Cortex of kidney (tissue), 1 donor: Measurements from ENCODE around the gene MEOX2.

Experiments used
- DNase-seq: peaks from one replicate; lab custom pipeline; 2025; lab: John Stamatoyannopoulos, UW

The MEOX2 gene

GRCh38 chr7:15686295-15686956 is at the start of gene MEOX2:
TSS of gene MEOX2 (minus strand) at chr7:15686683. CDS start at chr7:15686402, 281 bp downstream.
- no peak for DNase-seq

GRCh38 chr7:15729746-15730145 is 43.3 kb upstream of the MEOX2 start:
- DNase-seq: no peak

GRCh38 chr7:15725051-15725450 is 38.6 kb upstream of the MEOX2 start:
- DNase-seq: no peak

- no peak for DNase-seq
Measured at GRCh38 chr7:15723841-15724240, 37.4 kb upstream of the MEOX2 start.

- no peak for DNase-seq
Measured at GRCh38 chr7:15720849-15721471, 34.5 kb upstream of the MEOX2 start.

GRCh38 chr7:15719311-15719710 is 32.8 kb upstream of the MEOX2 start:
- no peak for DNase-seq

- no peak for DNase-seq
Measured at GRCh38 chr7:15715435-15715834, 29.0 kb upstream of the MEOX2 start.

- no peak for DNase-seq
Measured at GRCh38 chr7:15709978-15710377, 23.5 kb upstream of the MEOX2 start.

- no peak for DNase-seq
Measured at GRCh38 chr7:15707570-15707969, 21.1 kb upstream of the MEOX2 start.

- DNase-seq: no peak
Measured at GRCh38 chr7:15703732-15704131, 17.2 kb upstream of the MEOX2 start.

- no peak for DNase-seq
Measured at GRCh38 chr7:15692501-15693020, 6.1 kb upstream of the MEOX2 start.

- DNase-seq: no peak
Measured at GRCh38 chr7:15688911-15689310, 2.4 kb upstream of the MEOX2 start.

GRCh38 chr7:15688279-15688626 is 1.8 kb upstream of the MEOX2 start:
- DNase-seq: no peak

- DNase-seq: no peak
Measured at GRCh38 chr7:15687546-15688278, 1.2 kb upstream of the MEOX2 start.

GRCh38 chr7:15686957-15687545 is 568 bp upstream of the MEOX2 start:
- no peak for DNase-seq

GRCh38 chr7:15685358-15686294 is 857 bp downstream of the MEOX2 start:
- no peak for DNase-seq

GRCh38 chr7:15684871-15685270 is 1.6 kb downstream of the MEOX2 start:
- no peak for DNase-seq

- DNase-seq: no peak
Measured at GRCh38 chr7:15684111-15684800, 2.2 kb downstream of the MEOX2 start.

- DNase-seq: no peak
Measured at GRCh38 chr7:15682751-15683245, 3.7 kb downstream of the MEOX2 start.

GRCh38 chr7:15682111-15682510 is 4.4 kb downstream of the MEOX2 start:
- DNase-seq: no peak

- DNase-seq: no peak
Measured at GRCh38 chr7:15681631-15682030, 4.9 kb downstream of the MEOX2 start.
